HEK293T (cell line): Measurements from ENCODE around the gene ESPN.

Experiments used
- BHLHE40 ChIP-seq: fragments of 450-650 bp; IDR thresholded peaks from 2 replicates; pipeline ENCODE4 v1.6.1; 2016; ENCODE audit warnings: mild to moderate bottlenecking, moderate library complexity, borderline replicate concordance
- CTBP1 ChIP-seq: fragments of 450-650 bp; IDR thresholded peaks from 2 replicates; pipeline ENCODE4 v1.6.1; 2016; ENCODE audit warnings: borderline replicate concordance
- ELF4 ChIP-seq: fragments of 450-650 bp; IDR thresholded peaks from 2 replicates; pipeline ENCODE4 v1.6.1; 2017; ENCODE audit warnings: antibody characterized with exemption
- FOXA1 ChIP-seq: fragments of 450-650 bp; IDR thresholded peaks from 2 replicates; pipeline ENCODE4 v1.6.1; 2016; ENCODE audit warnings: mild to moderate bottlenecking
- FOXK2 ChIP-seq: fragments of 450-650 bp; IDR thresholded peaks from 2 replicates; pipeline ENCODE4 v1.6.1; 2016; ENCODE audit warnings: mild to moderate bottlenecking
- FOXM1 ChIP-seq: fragments of 450-650 bp; IDR thresholded peaks from 2 replicates; pipeline ENCODE4 v1.6.1; 2017; ENCODE audit warnings: mild to moderate bottlenecking, borderline replicate concordance
- HDGF ChIP-seq: fragments of 450-650 bp; IDR thresholded peaks from 2 replicates; pipeline ENCODE4 v1.6.1; 2017; ENCODE audit warnings: antibody characterized with exemption, borderline replicate concordance
- LEF1 ChIP-seq: fragments of 450-650 bp; IDR thresholded peaks from 2 replicates; pipeline ENCODE4 v1.6.1; 2017; ENCODE audit warnings: mild to moderate bottlenecking, borderline replicate concordance
- NFRKB ChIP-seq: fragments of 450-650 bp; IDR thresholded peaks from 2 replicates; pipeline ENCODE4 v1.6.1; 2016; ENCODE audit warnings: mild to moderate bottlenecking, moderate library complexity
- PKNOX1 ChIP-seq: fragments of 450-650 bp; IDR thresholded peaks from 2 replicates; pipeline ENCODE4 v1.6.1; 2016
- SP1 ChIP-seq: fragments of 450-650 bp; IDR thresholded peaks from 2 replicates; pipeline ENCODE4 v1.6.1; 2017
- SUZ12 ChIP-seq: fragments of 450-650 bp; IDR thresholded peaks from 2 replicates; pipeline ENCODE4 v1.6.1; 2016; ENCODE audit warnings: mild to moderate bottlenecking
- TARDBP ChIP-seq: fragments of 450-650 bp; IDR thresholded peaks from 2 replicates; pipeline ENCODE4 v1.6.1; 2016
- ZNF384 ChIP-seq: fragments of 450-650 bp; IDR thresholded peaks from 2 replicates; pipeline ENCODE4 v1.6.1; 2016

GRCh38 chr1:6450943-6451373 is 26.4 kb downstream of the ESPN start:
- TF ChIP-seq PKNOX1 (no peak), SP1 (no peak), SUZ12 (no peak), FOXM1 (no peak), HDGF (no peak), BHLHE40 (no peak), LEF1 (no peak), TARDBP (no peak), FOXA1 (no peak), ZNF384 (no peak), CTBP1 (no peak), ELF4 (no peak), FOXK2 (no peak), NFRKB (no peak)
